IMR-90 (cell line): ENCODE data around the gene RILPL2. TPM values are rescaled to one million over a fixed set of nuclear protein-coding genes. Genes with fewer than 3 reads are reported as not detected.

ENCODE experiments used
- ATAC-seq: fragments of 200-7000 bp; cut with Tn5 transposase; 2 replicates; pipeline ENCODE4 v1.9.1; 2020; ENCODE audit warnings: low read depth, mild to moderate bottlenecking, moderate library complexity
- BruUV-seq: library from RNA; stranded (reverse); fragments of 400-500 nt; replicated peaks from 2 replicates; lab custom pipeline; 2021; lab: Mats Ljungman, UMichigan
- CTCF ChIA-PET: fragments of 300-600 bp; formaldehyde crosslinking; extraction: SDS; loops from one replicate; lab custom pipeline; 2021; ENCODE audit warnings: antibody characterized with exemption; lab: Yijun Ruan, JAX
- POLR2A ChIA-PET: fragments of 300-600 bp; sonication (Branson Sonifier 250); formaldehyde crosslinking; loops from one replicate; lab custom pipeline; 2022; ENCODE audit warnings: antibody characterized with exemption; ENCODE audit not compliant: unreplicated experiment; lab: Charles Lee
- DNase-seq: peaks from one replicate; pipeline ENCODE4 v3.0.0; 2013
- H2AFZ ChIP-seq: replicated peaks from 2 replicates; pipeline ENCODE3; 2013; ENCODE audit warnings: low read length, mild to moderate bottlenecking; ENCODE audit not compliant: poor library complexity
- H2AK5ac ChIP-seq: 2 replicates; pipeline ENCODE4 v1.6.1; 2013; ENCODE audit warnings: low read depth, low read length, inconsistent platforms
- H2AK9ac ChIP-seq: replicated peaks from 2 replicates; pipeline ENCODE3; 2013; ENCODE audit warnings: mild to moderate bottlenecking, low read depth, low read length, moderate library complexity; ENCODE audit not compliant: poor library complexity
- H2BK120ac ChIP-seq: 2 replicates; pipeline ENCODE4 v1.6.1; 2013; ENCODE audit warnings: low read depth, low read length, inconsistent platforms
- H2BK15ac ChIP-seq: 3 replicates; pipeline ENCODE4 v1.6.1; 2013; ENCODE audit warnings: low read depth, low read length, inconsistent platforms
- H2BK20ac ChIP-seq: 2 replicates; pipeline ENCODE4 v1.6.1; 2013; ENCODE audit warnings: low read depth, mild to moderate bottlenecking, inconsistent platforms, low read length, moderate library complexity
- H2BK5ac ChIP-seq: 2 replicates; pipeline ENCODE4 v1.6.1; 2013; ENCODE audit warnings: mild to moderate bottlenecking, low read depth, low read length, inconsistent platforms; ENCODE audit not compliant: poor library complexity, severe bottlenecking
- H3K14ac ChIP-seq: replicated peaks from 2 replicates; pipeline ENCODE4 v1.6.1; 2013; ENCODE audit warnings: low read depth, low read length, inconsistent platforms
- H3K18ac ChIP-seq: 2 replicates; pipeline ENCODE4 v1.6.1; 2013; ENCODE audit warnings: low read depth, low read length, control low read depth
- H3K23ac ChIP-seq: 2 replicates; pipeline ENCODE4 v1.6.1; 2013; ENCODE audit warnings: low read depth, low read length, inconsistent platforms
- H3K27ac ChIP-seq: 2 replicates; pipeline ENCODE4 v1.5.1; 2013; ENCODE audit warnings: mild to moderate bottlenecking, control low read depth, low read length; ENCODE audit not compliant: insufficient read depth
- H3K27me3 ChIP-seq: 2 replicates; pipeline ENCODE4 v1.6.1; 2013; ENCODE audit warnings: low read length; ENCODE audit not compliant: control insufficient read depth, insufficient read depth
- H3K36me3 ChIP-seq: 2 replicates; pipeline ENCODE4 v1.6.1; 2013; ENCODE audit warnings: low read length, mixed read lengths; ENCODE audit not compliant: control insufficient read depth, insufficient read depth
- H3K4ac ChIP-seq: 2 replicates; pipeline ENCODE4 v1.6.1; 2013; ENCODE audit warnings: low read depth, low read length, inconsistent platforms
- H3K4me1 ChIP-seq: 2 replicates; pipeline ENCODE4 v1.6.1; 2013; ENCODE audit warnings: low read length, mixed read lengths; ENCODE audit not compliant: control insufficient read depth, insufficient read depth
- H3K4me2 ChIP-seq: 2 replicates; pipeline ENCODE4 v1.6.1; 2013; ENCODE audit warnings: low read depth, mild to moderate bottlenecking, control low read depth, low read length, moderate library complexity
- H3K4me3 ChIP-seq: 2 replicates; pipeline ENCODE4 v1.5.1; 2013; ENCODE audit warnings: low read depth, mild to moderate bottlenecking, control low read depth, low read length, moderate library complexity; ENCODE audit not compliant: insufficient read depth
- H3K56ac ChIP-seq: 2 replicates; pipeline ENCODE4 v1.6.1; 2013; ENCODE audit warnings: low read length, inconsistent platforms; ENCODE audit not compliant: insufficient read depth; ENCODE audit errors: extremely low read depth
- H3K79me1 ChIP-seq, 2 experiments: 2 replicates each; pipeline ENCODE4 v1.6.1; 2013; ENCODE audit warnings: low read length in 2 of 2, inconsistent platforms in 1 of 2, low read depth in 1 of 2
- H3K9ac ChIP-seq: 2 replicates; pipeline ENCODE4 v1.6.1; 2013; ENCODE audit warnings: low read depth, low read length, control low read depth
- H3K9me1 ChIP-seq: 2 replicates; pipeline ENCODE4 v1.6.1; 2013; ENCODE audit warnings: low read length, inconsistent platforms; ENCODE audit not compliant: insufficient read depth
- H3K9me3 ChIP-seq: 2 replicates; pipeline ENCODE4 v1.6.1; 2013; ENCODE audit warnings: low read length; ENCODE audit not compliant: control insufficient read depth, insufficient read depth
- H4K20me1 ChIP-seq: 2 replicates; pipeline ENCODE4 v1.6.1; 2013; ENCODE audit warnings: low read length, inconsistent platforms; ENCODE audit not compliant: insufficient read depth
- H4K5ac ChIP-seq: 2 replicates; pipeline ENCODE4 v1.6.1; 2013; ENCODE audit warnings: mild to moderate bottlenecking, low read depth, low read length, control low read depth
- H4K8ac ChIP-seq, 2 experiments: 2 replicates each; pipeline ENCODE4 v1.6.1; 2013; ENCODE audit warnings: low read depth in 2 of 2, low read length in 2 of 2, control low read depth in 1 of 2, inconsistent platforms in 1 of 2
- H4K91ac ChIP-seq: 2 replicates; pipeline ENCODE4 v1.6.1; 2013; ENCODE audit warnings: low read depth, low read length, inconsistent platforms; ENCODE audit not compliant: insufficient read depth
- BHLHE40 ChIP-seq: fragments of 150-350 bp; IDR thresholded peaks from 2 replicates; pipeline ENCODE4 v1.6.1; 2016; ENCODE audit warnings: mild to moderate bottlenecking, low read depth, low read length
- NFE2L2 ChIP-seq: fragments of 150-350 bp; IDR thresholded peaks from 2 replicates; pipeline ENCODE4 v1.6.1; 2016; ENCODE audit warnings: low read depth, mild to moderate bottlenecking, low read length
- POLR2A ChIP-seq: IDR thresholded peaks from 2 replicates; pipeline ENCODE4 v1.6.1; 2012; ENCODE audit warnings: mild to moderate bottlenecking, low read depth, low read length
- RCOR1 ChIP-seq: IDR thresholded peaks from 2 replicates; pipeline ENCODE4 v1.6.1; 2012; ENCODE audit warnings: mild to moderate bottlenecking, low read length, improper control_type of control experiment; ENCODE audit not compliant: insufficient replicate concordance
- SMC3 ChIP-seq: fragments of 150-350 bp; IDR thresholded peaks from 2 replicates; pipeline ENCODE4 v1.6.1; 2016; ENCODE audit warnings: low read depth, mild to moderate bottlenecking, antibody characterized with exemption, low read length, moderate library complexity
- WGBS, 2 experiments: methylation state at CpG; one replicate each; pipeline versions ENCODE4 v1.1.5 to v1.1.7; 2013; ENCODE audit warnings: missing lambda C conversion rate in 2 of 2; ENCODE audit not compliant: insufficient read length in 1 of 2; ENCODE audit errors: extremely low coverage in 2 of 2; 5-methylcytosine and 5-hydroxymethylcytosine counted together
- dilution Hi-C: fragments of 300-500 bp; cut with HindIII; formaldehyde crosslinking; loops from one replicate; pipeline ENCODE4 v1.14.3; 2018; ENCODE audit warnings: low sequenced_read_pairs; ENCODE audit not compliant: unreplicated experiment
- in situ Hi-C: fragments of 300-500 bp; cut with MboI; formaldehyde crosslinking; loops from 3 replicates; pipeline ENCODE4 v1.14.3; 2019; ENCODE audit warnings: low sequenced_read_pairs, inconsistent platforms, mixed read lengths
- intact Hi-C: fragments of 100-400 bp; cut with micrococcal nuclease; formaldehyde crosslinking; loops from 2 replicates; pipeline ENCODE4 v1.10.0; 2022
- polyA plus RNA-seq, 3 experiments: library from polyadenylated mRNA; depleted of rRNA; stranded (reverse); fragments of >200 nt; gene quantifications; 2 replicates each; pipeline ENCODE4 v1.2.3, GENCODE V29; 2012; ENCODE audit warnings: low replicate concordance in 1 of 3
- total RNA-seq: library from RNA; depleted of rRNA; stranded (reverse); fragments of >200 nt; gene quantifications from 2 replicates; pipeline ENCODE4 v1.2.3, GENCODE V29; 2012
- TF ChIP-seq, protein P1 (sequence below): fragments of 150-350 bp; IDR thresholded peaks from 2 replicates; pipeline ENCODE4 v1.6.1; 2017; ENCODE audit warnings: mild to moderate bottlenecking, antibody characterized with exemption, low read length, low read depth

Gene RILPL2
- total and polyA plus RNA-seq, 2 of the 4 experiments (the other 2 are of a cell fraction), result 1.8 to 2.2 TPM

DNA sequence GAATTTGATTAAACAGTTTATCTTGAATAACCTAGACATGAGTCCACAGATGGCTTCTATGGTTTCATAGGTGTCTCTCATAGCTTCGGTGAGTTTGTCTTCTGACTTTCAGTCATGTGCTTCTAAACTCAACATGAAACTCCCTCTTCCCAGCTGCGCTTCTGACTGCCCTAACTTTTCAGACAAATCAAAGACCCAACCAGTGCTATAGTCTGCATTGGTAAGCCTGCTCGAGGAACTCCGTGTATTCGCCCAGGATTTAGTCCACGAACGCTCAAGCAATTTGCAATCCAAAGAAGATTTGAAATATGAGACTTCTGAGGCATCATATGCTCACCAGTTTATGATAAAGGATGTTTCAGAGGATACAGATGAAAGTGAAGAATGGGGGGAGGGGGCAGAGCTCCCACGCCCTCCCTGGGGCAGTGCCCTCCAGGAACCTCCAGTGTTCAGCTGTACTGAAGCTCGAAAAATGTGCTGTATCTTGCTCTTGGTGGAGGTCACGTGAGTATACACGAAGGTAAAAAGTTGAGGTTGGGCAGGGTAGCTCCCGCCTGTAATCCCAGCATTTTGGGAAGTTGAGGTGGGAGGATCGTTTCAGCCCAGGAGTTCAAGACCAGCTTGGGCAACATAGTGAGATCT lies 5.2 kb upstream of the RILPL2 start:
- H2AK5ac ChIP-seq, result no peak overlapping the region
- no peak overlapping the region for H3K4me2 ChIP-seq
- H3K23ac ChIP-seq, result no peak overlapping the region
- H3K14ac ChIP-seq, result no peak overlapping the region
- WGBS, 2 experiments, result 82% methylated on average over 10 of the region's 13 CpGs; no CpG with 5 or more reads in 1 of the 2 experiments
- H3K4me3 ChIP-seq, result no peak overlapping the region
- no peak overlapping the region for H2AFZ ChIP-seq
- 0 out of 2 replicates have a peak, but pooled peaks cover 2% of the 10 kb centered on the region for H3K9me1 ChIP-seq
- peaks cover 7% of the 10 kb centered on the region; the same call in 1 of the 2 replicates for H3K4me1 ChIP-seq
- POLR2A ChIA-PET, result no interaction called here
- H3K9ac ChIP-seq, result no peak overlapping the region
- H3K27me3 ChIP-seq, result no peaks in the 10 kb centered on the region
- H3K79me1 ChIP-seq, result no peaks in the 10 kb centered on the region
- no peak for TF ChIP-seq NFE2L2
- no peak for TF ChIP-seq RCOR1
- TF ChIP-seq, protein P1, sequence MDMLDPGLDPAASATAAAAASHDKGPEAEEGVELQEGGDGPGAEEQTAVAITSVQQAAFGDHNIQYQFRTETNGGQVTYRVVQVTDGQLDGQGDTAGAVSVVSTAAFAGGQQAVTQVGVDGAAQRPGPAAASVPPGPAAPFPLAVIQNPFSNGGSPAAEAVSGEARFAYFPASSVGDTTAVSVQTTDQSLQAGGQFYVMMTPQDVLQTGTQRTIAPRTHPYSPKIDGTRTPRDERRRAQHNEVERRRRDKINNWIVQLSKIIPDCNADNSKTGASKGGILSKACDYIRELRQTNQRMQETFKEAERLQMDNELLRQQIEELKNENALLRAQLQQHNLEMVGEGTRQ, result no peak
- no peak for TF ChIP-seq BHLHE40
- no peak for TF ChIP-seq POLR2A
- no peak for TF ChIP-seq SMC3
- no peak for ATAC-seq
- no peaks in the 10 kb centered on the region for H3K36me3 ChIP-seq
- BruUV-seq, result no TSS peak
- no peak overlapping the region for H2BK5ac ChIP-seq
- H4K91ac ChIP-seq, result no peak overlapping the region
- no peaks in the 10 kb centered on the region for H4K20me1 ChIP-seq
- H3K27ac ChIP-seq, result no peak overlapping the region
- H2BK15ac ChIP-seq, result no peak overlapping the region
- intact Hi-C loops (no loop called here), in situ Hi-C loops (no loop called here), dilution Hi-C loops (no loop called here)
- H3K56ac ChIP-seq, result no peak overlapping the region
- no peak overlapping the region for H4K5ac ChIP-seq
- no peaks in the 10 kb centered on the region for H3K9me3 ChIP-seq
- H3K18ac ChIP-seq, result no peak overlapping the region
- CTCF ChIA-PET, result interaction anchor here (0.9 kb wide), 1 partner anchor 19 kb away, joined by 5 read pairs; no protein-coding TSS in a partner anchor
- DNase-seq, result no peak
- H4K8ac ChIP-seq, result no peak overlapping the region
- H2AK9ac ChIP-seq, result no peak overlapping the region
- H2BK120ac ChIP-seq, result no peak overlapping the region
- H3K4ac ChIP-seq, result no peak overlapping the region
- H2BK20ac ChIP-seq, result no peak overlapping the region
